Ovary (tissue), 3 donors: ENCODE data around the gene GP5.

ENCODE experiments used
- EP300 ChIP-seq: sonication (generic); formaldehyde crosslinking; IDR thresholded peaks from one replicate; pipeline ENCODE4 v1.6.1; 2017; ENCODE audit warnings: antibody characterized with exemption
- POLR2A ChIP-seq: fragments of 450-650 bp; IDR thresholded peaks from one replicate; pipeline ENCODE4 v1.6.1; 2017; ENCODE audit warnings: antibody characterized with exemption, mild to moderate bottlenecking, moderate library complexity
- TF ChIP-seq, protein P1 (sequence below), 3 donors: fragments of 450-650 bp in 2 of 3; fragments of 200-600 bp in 1 of 3; IDR thresholded peaks; one replicate each; pipeline versions ENCODE4 v1.5.1 to v1.8.0; 2016 to 2022; ENCODE audit warnings: antibody characterized with exemption in 3 of 3, mild to moderate bottlenecking in 1 of 3
- donor health status: DM: no; HTN: no; CAD: no.

DNA sequence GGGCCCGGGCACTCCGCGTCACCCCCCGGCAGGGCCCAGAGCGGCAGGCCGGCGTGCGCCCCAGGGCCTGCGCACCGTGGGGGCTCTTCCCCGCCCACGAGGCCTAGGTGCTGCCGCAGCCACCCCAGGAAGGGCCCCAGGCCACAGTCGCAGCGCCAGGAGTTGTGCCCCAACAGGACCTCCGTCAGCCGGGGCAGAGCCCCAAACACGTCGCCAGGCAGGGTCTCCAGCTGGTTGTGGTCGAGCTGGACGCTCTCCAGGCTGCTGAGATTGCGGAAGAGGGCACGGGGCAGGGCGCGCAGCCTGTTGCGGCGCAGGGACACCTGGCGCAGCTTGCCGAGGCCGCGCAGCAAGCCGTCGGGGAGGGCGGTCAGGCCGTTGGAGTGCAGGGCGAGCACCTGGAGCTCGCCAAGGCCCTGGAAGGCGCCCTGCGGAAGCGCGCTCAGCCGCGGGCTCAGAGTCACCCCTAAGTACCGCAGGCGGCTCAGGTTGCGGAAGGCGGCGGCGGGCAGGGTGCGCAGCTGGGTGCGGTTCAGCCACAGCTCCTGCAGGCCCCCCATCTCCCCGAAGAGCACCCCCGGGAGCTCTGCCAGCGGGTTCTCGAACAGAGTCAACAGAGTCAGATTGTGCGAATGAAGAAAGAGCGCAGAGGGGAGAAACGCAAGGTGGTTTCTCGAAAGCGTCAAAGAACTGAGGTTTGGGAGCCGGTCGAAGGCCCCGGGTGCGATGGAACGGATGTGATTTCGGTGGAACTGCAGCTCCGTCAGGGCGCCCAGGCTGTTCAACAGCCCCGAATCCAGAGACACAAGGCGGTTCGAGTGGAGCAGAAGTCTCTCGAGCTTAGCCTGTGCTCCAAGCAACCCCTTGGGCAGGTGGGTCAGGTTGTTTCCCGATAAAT, 2.0 kb downstream of the GP5 start:
- TF ChIP-seq, protein P1, sequence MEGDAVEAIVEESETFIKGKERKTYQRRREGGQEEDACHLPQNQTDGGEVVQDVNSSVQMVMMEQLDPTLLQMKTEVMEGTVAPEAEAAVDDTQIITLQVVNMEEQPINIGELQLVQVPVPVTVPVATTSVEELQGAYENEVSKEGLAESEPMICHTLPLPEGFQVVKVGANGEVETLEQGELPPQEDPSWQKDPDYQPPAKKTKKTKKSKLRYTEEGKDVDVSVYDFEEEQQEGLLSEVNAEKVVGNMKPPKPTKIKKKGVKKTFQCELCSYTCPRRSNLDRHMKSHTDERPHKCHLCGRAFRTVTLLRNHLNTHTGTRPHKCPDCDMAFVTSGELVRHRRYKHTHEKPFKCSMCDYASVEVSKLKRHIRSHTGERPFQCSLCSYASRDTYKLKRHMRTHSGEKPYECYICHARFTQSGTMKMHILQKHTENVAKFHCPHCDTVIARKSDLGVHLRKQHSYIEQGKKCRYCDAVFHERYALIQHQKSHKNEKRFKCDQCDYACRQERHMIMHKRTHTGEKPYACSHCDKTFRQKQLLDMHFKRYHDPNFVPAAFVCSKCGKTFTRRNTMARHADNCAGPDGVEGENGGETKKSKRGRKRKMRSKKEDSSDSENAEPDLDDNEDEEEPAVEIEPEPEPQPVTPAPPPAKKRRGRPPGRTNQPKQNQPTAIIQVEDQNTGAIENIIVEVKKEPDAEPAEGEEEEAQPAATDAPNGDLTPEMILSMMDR (IDR thresholded peaks at IDR 0.05) = no peak
- TF ChIP-seq POLR2A (no peak), EP300 (no peak)
